Neural progenitor cell (in vitro differentiated cells): ENCODE measurements around the gene CMTM1. TPM values are rescaled to one million over a fixed set of nuclear protein-coding genes. Genes with fewer than 3 reads are reported as not detected.

Experiments used
- DNase-seq: peaks from one replicate; pipeline ENCODE4 v3.0.0-alpha.2; 2016; ENCODE audit warnings: low spot score
- H2AFZ ChIP-seq: fragments of 200-600 bp; sonication (generic); replicated peaks from 2 replicates; pipeline ENCODE4 v1.6.1; 2016; ENCODE audit warnings: antibody characterized with exemption
- H3F3A ChIP-seq: fragments of 200-600 bp; sonication (generic); 2 replicates; pipeline ENCODE4 v1.6.1; 2016; ENCODE audit warnings: antibody characterized with exemption, low read depth
- H3K27ac ChIP-seq: fragments of 200-600 bp; sonication (generic); 2 replicates; pipeline ENCODE4 v1.5.1; 2016; ENCODE audit warnings: mild to moderate bottlenecking
- H3K27me3 ChIP-seq: fragments of 200-600 bp; sonication (generic); 2 replicates; pipeline ENCODE4 v1.6.1; 2016; ENCODE audit warnings: mild to moderate bottlenecking, moderate library complexity
- H3K36me3 ChIP-seq: fragments of 200-600 bp; sonication (generic); 2 replicates; pipeline ENCODE4 v1.5.1; 2016
- H3K4me1 ChIP-seq: fragments of 200-600 bp; sonication (generic); 2 replicates; pipeline ENCODE4 v1.6.1; 2016; ENCODE audit warnings: mixed run types
- H3K4me2 ChIP-seq: fragments of 200-600 bp; sonication (generic); 2 replicates; pipeline ENCODE4 v1.6.1; 2016
- H3K4me3 ChIP-seq: fragments of 200-600 bp; sonication (generic); 2 replicates; pipeline ENCODE4 v1.5.1; 2016
- H3K79me2 ChIP-seq: fragments of 200-600 bp; sonication (generic); 2 replicates; pipeline ENCODE4 v1.6.1; 2016; ENCODE audit warnings: low read depth
- H3K9ac ChIP-seq: fragments of 200-600 bp; sonication (generic); 2 replicates; pipeline ENCODE4 v1.6.1; 2016
- H3K9me3 ChIP-seq: fragments of 200-600 bp; sonication (generic); 2 replicates; pipeline ENCODE4 v1.5.1; 2016; ENCODE audit warnings: low read depth
- H4K20me1 ChIP-seq: fragments of 200-600 bp; sonication (generic); 2 replicates; pipeline ENCODE4 v1.6.1; 2016; ENCODE audit warnings: low read depth
- H3K27ac Mint-ChIP-seq: 3 replicates; pipeline ENCODE4 v1.8.0; 2021; ENCODE audit warnings: mixed read lengths
- H3K27me3 Mint-ChIP-seq: 2 replicates; pipeline ENCODE4 v1.8.0; 2022; ENCODE audit warnings: low read depth, mild to moderate bottlenecking, inconsistent platforms, moderate library complexity, mixed read lengths; ENCODE audit not compliant: insufficient read depth
- H3K36me3 Mint-ChIP-seq: 3 replicates; pipeline ENCODE4 v1.8.0; 2021; ENCODE audit warnings: mixed read lengths
- H3K4me1 Mint-ChIP-seq: 3 replicates; pipeline ENCODE4 v1.8.0; 2021; ENCODE audit warnings: mixed read lengths
- H3K4me3 Mint-ChIP-seq: 3 replicates; pipeline ENCODE4 v1.8.0; 2021; ENCODE audit warnings: mild to moderate bottlenecking, moderate library complexity, mixed read lengths
- H3K9me3 Mint-ChIP-seq: 3 replicates; pipeline ENCODE4 v1.8.0; 2020; ENCODE audit warnings: mixed read lengths
- EZH2 ChIP-seq: fragments of 200-600 bp; sonication (generic); IDR thresholded peaks from 2 replicates; pipeline ENCODE4 v1.6.1; 2017; ENCODE audit warnings: antibody characterized with exemption, mild to moderate bottlenecking, moderate library complexity
- EZH2phosphoT487 ChIP-seq: fragments of 200-600 bp; sonication (generic); IDR thresholded peaks from 2 replicates; pipeline ENCODE4 v1.6.1; 2017; ENCODE audit warnings: antibody characterized with exemption
- total RNA-seq: library from RNA; depleted of rRNA; stranded (reverse); fragments of >200 nt; gene quantifications from 2 replicates; pipeline ENCODE4 v1.2.3, GENCODE V29; 2015; ENCODE audit warnings: low replicate concordance
- TF ChIP-seq, protein P1 (sequence below): fragments of 200-600 bp; sonication (generic); IDR thresholded peaks from 2 replicates; pipeline ENCODE4 v1.5.1; 2017; ENCODE audit warnings: antibody characterized with exemption, mild to moderate bottlenecking

The CMTM1 gene
- total RNA-seq, 1 donor from 2014 or later = not detected

DNA sequence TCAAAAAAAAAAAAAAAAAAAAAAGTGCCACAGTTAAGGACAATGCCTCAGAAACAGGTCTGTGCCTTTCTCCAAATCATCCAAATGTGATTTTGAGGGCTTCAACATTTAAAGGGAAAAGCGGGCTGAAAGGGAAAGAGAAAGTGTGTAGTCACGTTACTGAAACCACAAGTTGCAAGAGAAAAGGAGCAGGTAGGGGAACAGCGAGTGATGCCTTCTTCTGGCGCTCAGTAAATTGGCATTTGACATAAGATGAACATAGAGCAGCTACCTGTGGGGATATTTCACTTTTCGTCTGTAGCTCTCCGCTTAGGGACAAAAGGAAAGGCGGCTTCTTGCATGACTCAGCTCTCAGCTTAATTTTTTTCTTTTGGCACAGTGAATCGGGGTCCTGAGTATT lies 24.1 kb downstream of the CMTM1 start:
- TF ChIP-seq, protein P1, sequence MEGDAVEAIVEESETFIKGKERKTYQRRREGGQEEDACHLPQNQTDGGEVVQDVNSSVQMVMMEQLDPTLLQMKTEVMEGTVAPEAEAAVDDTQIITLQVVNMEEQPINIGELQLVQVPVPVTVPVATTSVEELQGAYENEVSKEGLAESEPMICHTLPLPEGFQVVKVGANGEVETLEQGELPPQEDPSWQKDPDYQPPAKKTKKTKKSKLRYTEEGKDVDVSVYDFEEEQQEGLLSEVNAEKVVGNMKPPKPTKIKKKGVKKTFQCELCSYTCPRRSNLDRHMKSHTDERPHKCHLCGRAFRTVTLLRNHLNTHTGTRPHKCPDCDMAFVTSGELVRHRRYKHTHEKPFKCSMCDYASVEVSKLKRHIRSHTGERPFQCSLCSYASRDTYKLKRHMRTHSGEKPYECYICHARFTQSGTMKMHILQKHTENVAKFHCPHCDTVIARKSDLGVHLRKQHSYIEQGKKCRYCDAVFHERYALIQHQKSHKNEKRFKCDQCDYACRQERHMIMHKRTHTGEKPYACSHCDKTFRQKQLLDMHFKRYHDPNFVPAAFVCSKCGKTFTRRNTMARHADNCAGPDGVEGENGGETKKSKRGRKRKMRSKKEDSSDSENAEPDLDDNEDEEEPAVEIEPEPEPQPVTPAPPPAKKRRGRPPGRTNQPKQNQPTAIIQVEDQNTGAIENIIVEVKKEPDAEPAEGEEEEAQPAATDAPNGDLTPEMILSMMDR = no peak
- TF ChIP-seq EZH2phosphoT487 (no peak), EZH2 (no peak)

DNA sequence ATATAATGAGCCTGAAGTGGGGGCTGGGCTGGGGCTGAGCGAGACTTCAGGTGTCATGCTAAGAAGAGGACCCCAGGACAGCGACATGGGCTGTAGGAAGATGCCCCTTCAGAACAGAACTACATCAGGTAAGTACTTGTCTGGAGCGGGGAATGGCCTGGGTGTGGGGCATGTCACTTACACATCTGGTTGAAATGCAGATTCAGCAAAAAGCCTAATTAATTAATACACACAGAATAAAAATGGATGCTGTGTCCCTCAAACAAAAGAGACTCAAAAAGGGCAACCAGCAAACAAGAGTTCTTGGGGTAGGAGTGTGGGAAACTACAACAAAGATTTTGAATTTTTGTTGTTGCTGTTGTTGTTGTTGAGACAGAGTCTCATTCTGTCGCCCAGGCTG lies 24.8 kb downstream of the CMTM1 start:
- no peaks in the 10 kb centered on the region for H3K9me3 ChIP-seq
- H3K4me3 ChIP-seq = no peak overlapping the region
- H3K36me3 ChIP-seq = no peaks in the 10 kb centered on the region
- peaks cover 5% of the 10 kb centered on the region for H3K4me1 Mint-ChIP-seq
- no peak overlapping the region for H3K27ac ChIP-seq
- no peaks in the 10 kb centered on the region for H3K79me2 ChIP-seq
- H3K9ac ChIP-seq = no peak overlapping the region
- no peak overlapping the region for H3K4me2 ChIP-seq
- no peaks in the 10 kb centered on the region for H3K27me3 ChIP-seq
- H3F3A ChIP-seq = no peaks in the 10 kb centered on the region
- H3K4me1 ChIP-seq = no peaks in the 10 kb centered on the region
- no peak for DNase-seq
- no peaks in the 10 kb centered on the region for H3K36me3 Mint-ChIP-seq
- no peak overlapping the region for H3K4me3 Mint-ChIP-seq
- TF ChIP-seq EZH2 (no peak), EZH2phosphoT487 (no peak)
- TF ChIP-seq, protein P1 = no peak
- H3K27ac Mint-ChIP-seq = no peak overlapping the region
- no peaks in the 10 kb centered on the region for H4K20me1 ChIP-seq
- H3K27me3 Mint-ChIP-seq = peaks cover 6% of the 10 kb centered on the region
- no peaks in the 10 kb centered on the region for H3K9me3 Mint-ChIP-seq
- H2AFZ ChIP-seq = no peak overlapping the region

More for the DNA sequence above, 24.1 kb downstream of the CMTM1 start:
- H3K4me1 ChIP-seq = no peaks in the 10 kb centered on the region
- peaks cover 5% of the 10 kb centered on the region for H3K27me3 Mint-ChIP-seq
- H4K20me1 ChIP-seq = no peaks in the 10 kb centered on the region
- no peak overlapping the region for H3K4me3 ChIP-seq
- H3K36me3 ChIP-seq = no peaks in the 10 kb centered on the region
- no peaks in the 10 kb centered on the region for H3F3A ChIP-seq
- no peaks in the 10 kb centered on the region for H3K9me3 Mint-ChIP-seq
- no peaks in the 10 kb centered on the region for H3K9me3 ChIP-seq
- no peak overlapping the region for H3K9ac ChIP-seq
- no peaks in the 10 kb centered on the region for H3K27me3 ChIP-seq
- H3K4me2 ChIP-seq = no peak overlapping the region
- no peak overlapping the region for H3K27ac Mint-ChIP-seq
- H3K79me2 ChIP-seq = no peaks in the 10 kb centered on the region
- no peak overlapping the region for H3K27ac ChIP-seq
- no peak for DNase-seq
- H3K4me1 Mint-ChIP-seq = peaks cover 11% of the 10 kb centered on the region
- H2AFZ ChIP-seq = no peak overlapping the region
- no peak overlapping the region for H3K4me3 Mint-ChIP-seq
- H3K36me3 Mint-ChIP-seq = no peaks in the 10 kb centered on the region

DNA sequence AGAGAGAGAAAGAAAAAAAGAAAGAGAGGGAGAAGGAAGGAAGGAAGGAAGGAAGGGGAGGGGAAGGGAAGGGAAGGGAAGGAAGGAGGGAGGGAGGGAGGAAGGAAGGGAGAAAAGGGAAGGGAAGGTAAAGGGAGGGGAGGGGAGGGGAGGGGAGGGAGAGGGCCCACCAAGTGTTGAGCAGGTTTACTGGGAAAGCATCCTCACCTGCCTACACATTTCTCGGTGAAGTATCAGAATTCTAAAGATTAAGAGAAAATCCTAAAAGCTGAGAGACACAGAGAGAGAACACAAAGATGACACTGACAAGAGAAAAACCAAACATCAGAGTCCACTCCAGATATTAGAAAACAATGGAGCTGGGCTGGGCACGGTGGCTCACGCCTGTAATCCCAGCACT lies 26.0 kb downstream of the CMTM1 start:
- TF ChIP-seq, protein P1 = no peak
- no peak for TF ChIP-seq EZH2phosphoT487
- no peak for TF ChIP-seq EZH2
- Mint-ChIP-seq H3K36me3 (no peaks in the 10 kb centered on the region), H3K9me3 (no peaks in the 10 kb centered on the region), H3K4me1 (peaks cover 5% of the 10 kb centered on the region), H3K4me3 (no peak overlapping the region), H3K27ac (no peak overlapping the region), H3K27me3 (peaks cover 6% of the 10 kb centered on the region)
- Histone ChIP-seq H3K27ac (no peak overlapping the region), H3K9ac (no peak overlapping the region), H4K20me1 (no peaks in the 10 kb centered on the region), H2AFZ (no peak overlapping the region), H3K36me3 (no peaks in the 10 kb centered on the region), H3K9me3 (no peaks in the 10 kb centered on the region), H3F3A (no peaks in the 10 kb centered on the region), H3K4me3 (no peak overlapping the region), H3K27me3 (no peaks in the 10 kb centered on the region), H3K4me1 (no peaks in the 10 kb centered on the region), H3K79me2 (no peaks in the 10 kb centered on the region), H3K4me2 (no peak overlapping the region)
- no peak for DNase-seq
